Stimulated activated CD4-positive, alpha-beta T cell treated with anti-CD3 and anti-CD28 coated beads, Interleukin-2, amount 100 ng/mL, for 24 hours (primary cell): ENCODE measurements around the gene VSIG8.
A peak's percentile ranks its signal among the peaks of the same experiment; 100 is the strongest.

Experiments
- DNase-seq, 2 donors: peaks; one replicate each; pipeline ENCODE4 v3.0.0-alpha.2; 2020

VSIG8 gene

DNA sequence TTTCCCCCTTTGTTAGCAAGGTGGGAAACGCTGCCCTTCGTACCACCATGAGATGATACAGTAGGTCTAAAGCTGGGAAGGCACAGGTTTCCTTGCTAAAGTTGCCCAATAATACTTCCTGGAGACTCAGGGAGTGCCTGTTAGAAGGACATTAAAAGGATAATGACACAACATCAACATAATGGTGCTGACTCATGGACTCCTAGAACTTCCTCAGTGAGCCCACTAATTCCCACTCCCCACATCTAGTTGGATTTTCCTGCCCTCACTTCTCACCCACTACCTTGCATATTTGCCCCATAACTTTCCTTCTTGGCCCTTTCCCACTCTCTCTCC is 20.0 kb upstream of the VSIG8 start:
- DNase-seq: no peak

GRCh38 chr1:159881622-159882526 is 19.4 kb upstream of the VSIG8 start:
- peak; percentile 33 to 34 for DNase-seq

DNA sequence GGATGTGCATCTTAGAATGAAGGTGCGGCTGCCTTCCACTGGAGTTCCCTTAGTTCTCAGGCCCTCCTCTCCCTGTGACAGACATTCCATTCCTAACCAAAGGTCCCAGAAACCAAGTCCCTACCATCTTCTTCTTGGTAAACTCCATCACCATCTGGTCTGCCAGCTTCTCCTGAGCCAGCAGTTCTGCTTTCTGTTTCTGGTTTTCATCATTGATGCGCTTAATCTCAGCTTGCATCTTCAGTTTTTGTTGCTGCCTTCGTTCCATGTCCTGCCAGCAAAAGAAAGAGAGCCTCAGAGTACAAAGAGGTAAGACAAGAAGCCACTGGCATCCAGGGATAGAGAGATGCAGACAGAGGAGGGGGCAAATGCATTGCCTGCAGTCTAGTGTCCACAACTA is 18.0 kb upstream of the VSIG8 start:
- no peak for DNase-seq

DNA sequence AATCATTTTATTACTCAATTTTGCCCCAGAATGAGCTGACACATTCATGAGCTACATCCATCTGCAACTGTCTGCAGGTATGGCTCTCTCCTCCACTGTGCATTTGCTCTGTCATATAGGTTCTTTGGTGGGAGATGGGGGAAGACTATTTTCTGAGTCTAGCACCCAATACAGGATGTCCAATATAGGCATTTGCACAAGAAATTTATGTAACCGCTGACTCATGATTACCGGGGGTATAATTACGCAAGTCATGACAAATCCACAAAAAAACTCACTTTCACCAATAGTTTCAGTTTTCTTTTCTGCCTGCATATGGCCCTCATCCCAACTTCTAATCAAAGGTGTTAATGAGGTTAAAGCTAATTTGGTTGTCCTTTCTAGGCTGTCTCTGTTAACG is 17.5 kb upstream of the VSIG8 start:
- no peak for DNase-seq

GRCh38 chr1:159879136-159879535 is 16.7 kb upstream of the VSIG8 start:
- no peak for DNase-seq

DNA sequence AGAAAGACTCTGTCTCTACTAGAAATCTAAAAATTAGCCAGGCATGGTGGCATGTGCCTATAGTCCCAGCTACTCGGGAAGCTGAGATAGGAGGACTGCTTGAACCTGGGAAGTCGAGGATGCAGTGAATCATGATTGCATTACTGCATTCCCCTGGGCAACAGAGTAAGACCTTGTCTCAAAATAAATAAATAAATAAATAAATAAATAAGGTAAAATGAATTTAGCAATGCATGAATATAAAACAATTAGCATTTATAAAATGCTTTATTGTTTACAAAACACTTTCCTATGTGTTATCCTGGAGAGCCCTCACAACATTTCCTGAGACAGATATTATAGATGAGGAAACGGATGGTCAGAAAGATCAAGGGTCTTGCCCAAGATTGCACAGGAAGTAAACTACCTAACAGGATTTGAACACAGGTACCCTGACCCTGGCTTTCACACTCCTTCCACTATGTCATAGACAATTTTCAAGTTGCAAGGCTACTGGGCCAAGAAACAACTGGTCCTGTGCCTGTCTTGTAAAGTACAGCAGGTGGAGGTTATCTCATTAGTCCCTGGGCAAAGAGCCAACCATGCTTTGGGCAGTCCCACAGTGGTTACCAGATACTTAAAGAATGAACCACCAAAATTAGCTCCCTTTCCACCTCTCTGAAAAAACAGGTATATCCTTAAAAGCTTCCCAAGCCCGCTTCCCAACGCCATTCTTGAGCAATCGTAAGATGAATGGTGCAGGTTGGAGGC is 15.4 kb upstream of the VSIG8 start:
- no peak for DNase-seq

- DNase-seq: no peak
Observed at GRCh38 chr1:159873530-159874143, 11.2 kb upstream of the VSIG8 start.

- DNase-seq: no peak
Observed at GRCh38 chr1:159872891-159873290, 10.4 kb upstream of the VSIG8 start.

DNA sequence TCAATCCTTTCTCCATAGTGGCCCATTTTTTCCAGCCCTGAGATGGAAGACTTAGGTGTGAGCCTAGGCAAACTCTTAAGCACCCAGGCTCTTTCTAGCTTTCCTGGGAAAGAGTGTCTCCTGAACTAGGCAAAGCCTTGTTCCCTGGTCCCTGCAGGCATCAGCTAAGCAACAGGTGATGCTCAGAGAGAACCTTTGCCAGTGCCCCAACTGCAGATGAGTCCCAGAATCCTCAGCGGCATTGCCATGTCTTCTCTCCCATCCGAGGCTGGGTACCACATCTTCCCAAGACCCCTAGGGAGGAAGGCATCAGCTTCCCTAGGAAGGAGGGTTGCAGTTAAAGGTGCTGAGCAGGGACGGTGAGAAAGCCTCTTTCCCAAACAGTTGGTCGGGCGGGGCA is 8.2 kb upstream of the VSIG8 start:
- DNase-seq: no peak

- DNase-seq: no peak
Observed at GRCh38 chr1:159869607-159870006, 7.2 kb upstream of the VSIG8 start.

DNA sequence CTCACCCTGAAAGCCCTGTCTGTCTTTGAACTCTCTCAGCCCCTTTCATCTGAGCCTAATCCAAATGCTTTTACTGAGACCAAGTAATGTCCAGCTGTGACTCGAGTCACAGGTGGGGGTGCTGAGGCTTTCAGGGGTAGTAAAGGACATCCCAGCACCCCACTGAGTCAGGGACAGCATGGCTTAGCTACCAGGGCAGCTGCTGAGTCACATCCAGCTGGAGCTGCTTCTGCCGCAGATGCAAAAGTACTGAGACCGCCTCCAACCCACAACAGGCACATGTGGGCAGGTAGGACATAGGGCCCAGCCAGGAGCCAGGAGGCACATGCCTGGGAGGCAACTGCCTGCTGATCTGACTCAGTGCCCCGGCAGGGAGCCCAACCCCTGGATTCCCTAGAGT is 6.7 kb upstream of the VSIG8 start:
- peak in 1 of 2 donors; percentile 24 for DNase-seq

DNA sequence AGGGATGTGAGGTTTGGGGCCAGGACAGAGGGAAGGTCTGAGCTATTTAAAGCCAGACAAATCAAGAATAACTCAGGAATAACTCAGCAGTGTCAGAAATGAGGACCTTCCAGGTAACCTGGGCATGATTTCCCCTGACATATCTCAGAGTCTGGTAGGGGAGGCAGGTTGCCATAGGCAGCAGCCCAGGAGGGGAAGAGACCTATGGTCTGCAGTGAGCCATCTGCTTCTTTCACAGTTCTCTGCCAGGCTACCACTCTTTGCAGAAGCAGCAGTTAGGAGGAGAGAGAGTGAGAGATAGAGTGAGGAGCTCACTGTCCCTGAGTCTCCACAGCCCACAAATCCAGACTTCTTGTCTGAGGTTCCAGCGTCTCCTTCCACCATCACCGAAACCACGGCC is 6.3 kb upstream of the VSIG8 start:
- no peak for DNase-seq

DNA sequence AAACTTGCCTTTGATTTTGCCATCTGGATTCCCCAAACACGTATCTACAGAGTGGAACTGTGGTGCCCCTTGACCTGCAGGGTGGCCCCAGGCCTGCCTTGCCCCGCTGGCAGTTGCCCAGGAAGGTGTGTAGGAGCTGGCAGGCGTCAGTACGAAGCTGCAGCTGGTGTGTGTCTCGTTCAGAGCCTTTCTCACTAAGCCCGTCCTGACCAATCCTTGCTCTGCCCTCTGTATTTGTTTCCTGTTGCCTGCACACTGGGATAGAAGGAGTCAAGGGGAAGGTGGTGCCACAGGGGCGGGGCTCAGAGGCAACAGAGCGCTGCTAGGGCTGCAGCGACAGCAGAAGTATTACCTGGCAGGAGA is 5.2 kb upstream of the VSIG8 start:
- no peak for DNase-seq

DNA sequence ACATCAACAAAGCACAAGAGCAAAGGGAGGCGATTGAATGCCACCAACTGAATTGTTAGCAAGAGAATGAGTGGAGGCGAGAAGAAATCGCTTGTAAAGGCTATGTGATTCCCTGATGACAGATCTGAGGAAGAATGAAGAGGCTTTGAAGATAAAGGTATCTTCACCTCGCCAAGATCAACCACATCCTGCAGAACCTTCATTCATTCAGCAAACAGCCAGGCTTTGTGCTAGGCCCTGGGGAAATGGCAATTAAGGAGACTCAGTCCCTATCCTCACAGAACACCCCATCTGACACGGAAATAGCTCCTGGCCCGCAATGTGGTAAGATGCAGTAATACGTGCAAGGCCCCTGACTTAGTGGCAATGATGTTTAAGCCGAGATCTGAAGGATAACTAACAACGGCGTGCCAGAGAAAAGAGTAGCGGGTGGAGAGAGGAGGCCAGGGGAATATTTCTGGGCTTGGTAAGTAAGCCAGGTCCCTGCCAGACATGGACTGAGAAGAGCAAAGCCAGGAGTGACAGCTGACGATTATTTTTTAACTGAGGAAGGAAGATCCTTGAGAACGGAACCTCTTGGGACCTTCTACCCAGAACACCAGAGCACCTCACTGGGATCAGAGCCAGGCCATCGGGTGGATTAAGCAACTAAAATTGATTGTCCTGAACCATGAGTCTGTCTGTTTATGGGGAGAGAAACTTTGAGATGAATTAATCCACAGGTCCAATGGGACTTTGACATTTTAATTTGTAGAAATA is 4.6 kb upstream of the VSIG8 start:
- DNase-seq: no peak

- DNase-seq: no peak
Observed at GRCh38 chr1:159866066-159866465, 3.6 kb upstream of the VSIG8 start.

- no peak for DNase-seq
Observed at GRCh38 chr1:159864262-159864661, 1.8 kb upstream of the VSIG8 start.

- DNase-seq: no peak
Observed at GRCh38 chr1:159862031-159862430, 426 bp downstream of the VSIG8 start.

- DNase-seq: no peak
Observed at GRCh38 chr1:159861218-159861617, 1.2 kb downstream of the VSIG8 start.

DNA sequence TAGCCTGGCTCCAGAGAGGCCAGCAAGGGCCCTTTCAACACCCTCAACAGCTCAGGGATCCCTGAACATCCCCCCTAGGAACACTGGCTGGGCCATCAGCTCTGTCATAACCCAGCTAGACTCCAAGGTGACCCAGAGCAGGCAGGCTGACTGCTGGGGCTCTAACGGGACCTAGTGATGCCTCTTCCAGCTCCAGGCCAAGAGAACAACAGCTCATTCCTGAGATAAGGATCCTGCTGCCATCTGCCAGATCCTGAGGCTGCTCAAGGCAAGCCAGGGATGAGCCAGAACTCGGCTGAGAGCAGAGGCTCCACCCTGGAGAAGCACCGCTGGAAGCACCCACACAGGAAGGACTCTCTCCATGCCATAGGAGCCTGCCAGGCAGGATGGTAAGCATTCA is 2.0 kb downstream of the VSIG8 start:
- DNase-seq: no peak

DNA sequence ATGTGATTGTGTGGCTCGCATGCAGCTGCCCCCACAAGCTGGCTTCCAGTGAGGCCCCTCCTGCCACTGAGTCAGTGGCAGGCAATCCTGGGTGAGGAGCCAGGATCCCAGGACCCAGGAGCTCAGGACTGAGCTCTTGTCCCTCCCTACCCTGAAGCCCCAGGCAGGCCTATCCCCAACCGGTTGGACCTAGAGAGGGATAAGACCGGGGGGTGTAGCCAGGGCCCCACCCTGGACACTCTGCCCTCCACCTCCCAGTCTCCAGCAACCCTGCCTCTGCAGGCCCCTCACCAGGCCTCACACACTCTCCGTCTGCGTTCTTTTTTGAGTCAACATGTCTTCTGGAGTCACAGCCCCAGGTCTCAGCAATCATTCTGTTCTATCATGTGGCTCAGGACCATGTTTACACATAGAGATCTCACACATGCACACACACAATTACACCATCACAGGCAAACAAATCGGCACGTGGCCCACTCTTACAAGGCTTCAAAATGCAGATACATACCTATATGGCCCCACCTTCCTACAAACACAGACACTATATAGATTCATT is 2.6 kb downstream of the VSIG8 start:
- DNase-seq: no peak

- no peak for DNase-seq
Observed at GRCh38 chr1:159857889-159858288, 4.6 kb downstream of the VSIG8 start.

DNA sequence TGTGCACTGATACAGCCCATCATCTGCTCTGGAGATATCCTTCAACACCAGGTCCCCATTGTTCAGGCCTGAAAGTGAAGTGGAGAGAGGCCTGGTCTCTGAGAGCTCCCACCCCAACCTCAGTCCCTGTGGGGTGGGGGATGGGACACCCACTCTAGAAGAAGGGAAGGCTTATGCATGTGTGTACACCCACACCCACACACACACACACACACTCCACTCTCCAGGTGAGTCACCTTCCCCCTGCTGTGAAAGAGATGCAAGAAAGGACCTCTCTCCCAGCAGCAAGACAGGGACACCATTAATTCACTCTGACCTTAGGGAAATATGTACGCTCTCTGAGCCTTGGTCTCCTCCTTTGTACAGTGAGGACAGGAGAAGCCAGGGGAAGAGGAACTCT is 5.9 kb downstream of the VSIG8 start:
- DNase-seq: no peak

DNA sequence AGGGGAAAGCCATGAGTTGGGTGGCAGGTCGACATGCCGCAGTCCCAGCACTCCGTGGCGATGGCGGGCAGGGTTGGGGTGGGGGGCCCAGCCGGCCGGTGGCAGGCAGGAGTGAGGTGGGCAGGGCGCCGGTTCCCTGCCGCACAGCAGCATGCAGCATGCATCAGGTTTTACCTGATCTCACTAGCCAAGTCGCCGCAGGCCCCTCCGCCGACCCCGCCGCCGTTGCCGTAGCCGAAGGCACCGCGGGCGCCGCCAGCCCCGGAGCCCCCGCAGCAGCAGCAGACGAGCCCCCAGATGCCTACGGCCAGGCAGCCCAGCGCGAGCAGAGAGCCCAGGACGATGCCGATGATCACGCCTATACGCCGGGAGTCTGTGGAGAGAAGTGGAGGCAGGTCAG is 6.7 kb downstream of the VSIG8 start:
- DNase-seq: no peak
